Neural progenitor cell (in vitro differentiated cells): ENCODE measurements around the gene HMSD. TPM values are rescaled to one million over a fixed set of nuclear protein-coding genes. Genes with fewer than 3 reads are reported as not detected.
"Not testable (repeated sequence)": the region's sequence is repeated elsewhere in the genome, so short reads cannot be mapped to it uniquely, and the experiment has no call there.

Experiments used
- DNase-seq: peaks from one replicate; pipeline ENCODE4 v3.0.0-alpha.2; 2016; ENCODE audit warnings: low spot score
- H2AFZ ChIP-seq: fragments of 200-600 bp; sonication (generic); replicated peaks from 2 replicates; pipeline ENCODE4 v1.6.1; 2016; ENCODE audit warnings: antibody characterized with exemption
- H3F3A ChIP-seq: fragments of 200-600 bp; sonication (generic); 2 replicates; pipeline ENCODE4 v1.6.1; 2016; ENCODE audit warnings: antibody characterized with exemption, low read depth
- H3K27ac ChIP-seq: fragments of 200-600 bp; sonication (generic); 2 replicates; pipeline ENCODE4 v1.5.1; 2016; ENCODE audit warnings: mild to moderate bottlenecking
- H3K27me3 ChIP-seq: fragments of 200-600 bp; sonication (generic); 2 replicates; pipeline ENCODE4 v1.6.1; 2016; ENCODE audit warnings: mild to moderate bottlenecking, moderate library complexity
- H3K36me3 ChIP-seq: fragments of 200-600 bp; sonication (generic); 2 replicates; pipeline ENCODE4 v1.5.1; 2016
- H3K4me1 ChIP-seq: fragments of 200-600 bp; sonication (generic); 2 replicates; pipeline ENCODE4 v1.6.1; 2016; ENCODE audit warnings: mixed run types
- H3K4me2 ChIP-seq: fragments of 200-600 bp; sonication (generic); 2 replicates; pipeline ENCODE4 v1.6.1; 2016
- H3K4me3 ChIP-seq: fragments of 200-600 bp; sonication (generic); 2 replicates; pipeline ENCODE4 v1.5.1; 2016
- H3K79me2 ChIP-seq: fragments of 200-600 bp; sonication (generic); 2 replicates; pipeline ENCODE4 v1.6.1; 2016; ENCODE audit warnings: low read depth
- H3K9ac ChIP-seq: fragments of 200-600 bp; sonication (generic); 2 replicates; pipeline ENCODE4 v1.6.1; 2016
- H3K9me3 ChIP-seq: fragments of 200-600 bp; sonication (generic); 2 replicates; pipeline ENCODE4 v1.5.1; 2016; ENCODE audit warnings: low read depth
- H4K20me1 ChIP-seq: fragments of 200-600 bp; sonication (generic); 2 replicates; pipeline ENCODE4 v1.6.1; 2016; ENCODE audit warnings: low read depth
- H3K27ac Mint-ChIP-seq: 3 replicates; pipeline ENCODE4 v1.8.0; 2021; ENCODE audit warnings: mixed read lengths
- H3K27me3 Mint-ChIP-seq: 2 replicates; pipeline ENCODE4 v1.8.0; 2022; ENCODE audit warnings: low read depth, mild to moderate bottlenecking, inconsistent platforms, moderate library complexity, mixed read lengths; ENCODE audit not compliant: insufficient read depth
- H3K36me3 Mint-ChIP-seq: 3 replicates; pipeline ENCODE4 v1.8.0; 2021; ENCODE audit warnings: mixed read lengths
- H3K4me1 Mint-ChIP-seq: 3 replicates; pipeline ENCODE4 v1.8.0; 2021; ENCODE audit warnings: mixed read lengths
- H3K4me3 Mint-ChIP-seq: 3 replicates; pipeline ENCODE4 v1.8.0; 2021; ENCODE audit warnings: mild to moderate bottlenecking, moderate library complexity, mixed read lengths
- H3K9me3 Mint-ChIP-seq: 3 replicates; pipeline ENCODE4 v1.8.0; 2020; ENCODE audit warnings: mixed read lengths
- CTCF ChIP-seq: fragments of 200-600 bp; sonication (generic); IDR thresholded peaks from 2 replicates; pipeline ENCODE4 v1.5.1; 2017; ENCODE audit warnings: antibody characterized with exemption, mild to moderate bottlenecking
- EZH2 ChIP-seq: fragments of 200-600 bp; sonication (generic); IDR thresholded peaks from 2 replicates; pipeline ENCODE4 v1.6.1; 2017; ENCODE audit warnings: antibody characterized with exemption, mild to moderate bottlenecking, moderate library complexity
- EZH2phosphoT487 ChIP-seq: fragments of 200-600 bp; sonication (generic); IDR thresholded peaks from 2 replicates; pipeline ENCODE4 v1.6.1; 2017; ENCODE audit warnings: antibody characterized with exemption
- total RNA-seq: library from RNA; depleted of rRNA; stranded (reverse); fragments of >200 nt; gene quantifications from 2 replicates; pipeline ENCODE4 v1.2.3, GENCODE V29; 2015; ENCODE audit warnings: low replicate concordance

Gene HMSD
- total RNA-seq, 1 donor from 2014 or later: 0.88 TPM

GRCh38 chr18:63928331-63928730 is 20.8 kb upstream of the HMSD start:
- H3K27ac ChIP-seq: no peak overlapping the region
- DNase-seq: no peak
- TF ChIP-seq EZH2 (no peak), CTCF (no peak), EZH2phosphoT487 (no peak)
- H4K20me1 ChIP-seq: no peaks in the 10 kb centered on the region
- H3K36me3 Mint-ChIP-seq: no peaks in the 10 kb centered on the region
- peaks cover 2% of the 10 kb centered on the region for H3K4me1 Mint-ChIP-seq
- H3F3A ChIP-seq: no peaks in the 10 kb centered on the region
- peaks cover 9% of the 10 kb centered on the region for H3K27me3 ChIP-seq
- H3K4me3 Mint-ChIP-seq: no peak overlapping the region
- no peak overlapping the region for H3K27ac Mint-ChIP-seq
- H3K9me3 ChIP-seq: no peaks in the 10 kb centered on the region
- no peaks in the 10 kb centered on the region for H3K36me3 ChIP-seq
- no peaks in the 10 kb centered on the region for H3K9me3 Mint-ChIP-seq
- no peaks in the 10 kb centered on the region for H3K4me1 ChIP-seq
- H2AFZ ChIP-seq: no peak overlapping the region
- H3K79me2 ChIP-seq: no peaks in the 10 kb centered on the region
- H3K4me3 ChIP-seq: no peak overlapping the region
- H3K9ac ChIP-seq: no peak overlapping the region
- H3K4me2 ChIP-seq: no peak overlapping the region
- H3K27me3 Mint-ChIP-seq: no peaks in the 10 kb centered on the region

GRCh38 chr18:63929369-63929768 is 19.7 kb upstream of the HMSD start:
- H3K36me3 Mint-ChIP-seq, H3K9me3 Mint-ChIP-seq, H3K4me3 ChIP-seq, H3K4me1 Mint-ChIP-seq, H3K4me3 Mint-ChIP-seq, H3K4me2 ChIP-seq, H3K4me1 ChIP-seq, DNase-seq, H3F3A ChIP-seq, H3K36me3 ChIP-seq, H3K9ac ChIP-seq, H4K20me1 ChIP-seq, H3K27ac Mint-ChIP-seq, H3K79me2 ChIP-seq, H3K27ac ChIP-seq, H3K27me3 Mint-ChIP-seq, H3K9me3 ChIP-seq, H2AFZ ChIP-seq: not testable (repeated sequence)
- H3K27me3 ChIP-seq: peaks cover 19% of the 10 kb centered on the region

GRCh38 chr18:63930773-63931354 is 18.2 kb upstream of the HMSD start:
- Histone ChIP-seq H3K4me2 (no peak overlapping the region), H2AFZ (no peak overlapping the region), H3K9ac (no peak overlapping the region), H3K27ac (no peak overlapping the region), H3K27me3 (peaks cover 34% of the 10 kb centered on the region), H3F3A (no peaks in the 10 kb centered on the region), H3K4me1 (no peaks in the 10 kb centered on the region), H3K4me3 (no peak overlapping the region), H3K79me2 (no peaks in the 10 kb centered on the region), H3K9me3 (no peaks in the 10 kb centered on the region), H4K20me1 (no peaks in the 10 kb centered on the region), H3K36me3 (no peaks in the 10 kb centered on the region)
- Mint-ChIP-seq H3K36me3 (no peaks in the 10 kb centered on the region), H3K27ac (no peak overlapping the region), H3K4me1 (no peaks in the 10 kb centered on the region), H3K9me3 (no peaks in the 10 kb centered on the region), H3K27me3 (no peaks in the 10 kb centered on the region), H3K4me3 (no peak overlapping the region)
- no peak for TF ChIP-seq CTCF
- TF ChIP-seq EZH2phosphoT487: no peak
- no peak for TF ChIP-seq EZH2
- no peak for DNase-seq

- Histone ChIP-seq H3K9ac (no peak overlapping the region), H4K20me1 (no peaks in the 10 kb centered on the region), H3K4me1 (no peaks in the 10 kb centered on the region), H3F3A (no peaks in the 10 kb centered on the region), H3K9me3 (no peaks in the 10 kb centered on the region), H3K27ac (no peak overlapping the region), H3K36me3 (no peaks in the 10 kb centered on the region), H3K4me2 (peak overlapping the region; percentile 89), H3K79me2 (no peaks in the 10 kb centered on the region), H3K4me3 (peak overlapping the region; percentile 56), H2AFZ (peak overlapping the region; percentile 99), H3K27me3 (peaks cover 64% of the 10 kb centered on the region)
- TF ChIP-seq EZH2phosphoT487 (no peak), CTCF (peak; percentile 77), EZH2 (peak; percentile 52)
- H3K4me1 Mint-ChIP-seq: no peaks in the 10 kb centered on the region
- no peaks in the 10 kb centered on the region for H3K36me3 Mint-ChIP-seq
- H3K27ac Mint-ChIP-seq: no peak overlapping the region
- peak overlapping the region; percentile 80 for H3K4me3 Mint-ChIP-seq
- peak; percentile 92 for DNase-seq
- H3K9me3 Mint-ChIP-seq: no peaks in the 10 kb centered on the region
- H3K27me3 Mint-ChIP-seq: no peaks in the 10 kb centered on the region
Observed at GRCh38 chr18:63936156-63936931, 12.8 kb upstream of the HMSD start.
